Measurements from ENCODE around the gene SCGB1C1. TPM values are rescaled to one million over a fixed set of nuclear protein-coding genes. Genes with fewer than 3 reads are reported as not detected.

Gene SCGB1C1
- total RNA-seq, 1 experiment from 2014 or later = not detected

DNA sequence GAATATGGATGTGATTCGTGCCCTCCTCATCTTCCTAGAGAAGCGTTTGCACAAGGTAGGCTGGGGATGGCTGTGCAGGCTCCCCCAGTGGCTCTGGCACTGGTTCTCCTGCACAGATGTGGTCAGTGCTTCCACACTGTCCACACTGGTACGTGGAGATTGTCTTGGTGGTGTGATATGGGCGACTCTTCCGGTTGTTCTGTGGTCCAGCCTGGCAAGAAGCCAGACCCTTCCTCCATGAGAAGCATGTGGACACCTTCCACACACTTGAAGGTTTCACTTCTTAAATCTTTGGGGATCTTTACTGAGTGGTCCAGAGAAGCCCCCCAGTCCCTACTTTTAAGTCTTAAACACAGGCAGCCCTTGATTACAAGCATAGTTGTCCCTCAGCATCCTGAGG is 18.4 kb downstream of the SCGB1C1 start:
- ChIA-PET RAD21 (ENCODE audit: low non-redundant PET in 1 of 2, low total read pairs in 2 of 2, uncharacterized antibody in 2 of 2, unreplicated experiment in 2 of 2) (no interaction called here), POLR2A (interaction anchor here (1.0 kb wide), 1 partner anchor 19 kb away, joined by 3 read pairs; no protein-coding TSS in a partner anchor), CTCF (no interaction called here)
- ATAC-seq (no peak), DNase-seq (ENCODE audit: low read depth, low spot score) (no peak)
- Histone ChIP-seq H3K79me2 (ENCODE audit: insufficient read depth, low read length) (peaks cover 51% of the 10 kb centered on the region), H2AFZ (ENCODE audit: low read depth, low read length, poor library complexity, severe bottlenecking) (no peak overlapping the region), H3K4me3 (replicated peaks in 1 of 2; ENCODE audit: low read depth in 1 of 2, low read length in 2 of 2) (no peak overlapping the region), H3K9ac (ENCODE audit: low read length) (no peak overlapping the region), H3K9me2 (ENCODE audit: insufficient read depth) (no peaks in the 10 kb centered on the region), H3K27me3 (ENCODE audit: insufficient read depth, low read length) (no peaks in the 10 kb centered on the region), H4K20me1 (ENCODE audit: insufficient read depth) (no peaks in the 10 kb centered on the region), H3K4me1 (ENCODE audit: control insufficient read depth in 1 of 2, insufficient read depth in 2 of 2, low read length in 2 of 2) (peaks cover 9 to 15% of the 10 kb centered on the region in 2 experiments), H3K4me2 (ENCODE audit: low read length) (no peak overlapping the region), H3K9me3 (ENCODE audit: control insufficient read depth in 1 of 2, insufficient read depth in 1 of 2, low read depth in 1 of 2, low read length in 2 of 2) (no peaks in the 10 kb centered on the region), H3K27ac (ENCODE audit: low read depth, low read length) (no peak overlapping the region), H3K36me3 (ENCODE audit: control insufficient read depth in 1 of 2, insufficient read depth in 2 of 2, low read length in 2 of 2) (peaks cover 39 to 45% of the 10 kb centered on the region in 2 experiments)
- no TSS peak for BruUV-seq (replicated peaks)
- intact Hi-C loops (cut with micrococcal nuclease) = no loop called here
- TF ChIP-seq, protein P1, sequence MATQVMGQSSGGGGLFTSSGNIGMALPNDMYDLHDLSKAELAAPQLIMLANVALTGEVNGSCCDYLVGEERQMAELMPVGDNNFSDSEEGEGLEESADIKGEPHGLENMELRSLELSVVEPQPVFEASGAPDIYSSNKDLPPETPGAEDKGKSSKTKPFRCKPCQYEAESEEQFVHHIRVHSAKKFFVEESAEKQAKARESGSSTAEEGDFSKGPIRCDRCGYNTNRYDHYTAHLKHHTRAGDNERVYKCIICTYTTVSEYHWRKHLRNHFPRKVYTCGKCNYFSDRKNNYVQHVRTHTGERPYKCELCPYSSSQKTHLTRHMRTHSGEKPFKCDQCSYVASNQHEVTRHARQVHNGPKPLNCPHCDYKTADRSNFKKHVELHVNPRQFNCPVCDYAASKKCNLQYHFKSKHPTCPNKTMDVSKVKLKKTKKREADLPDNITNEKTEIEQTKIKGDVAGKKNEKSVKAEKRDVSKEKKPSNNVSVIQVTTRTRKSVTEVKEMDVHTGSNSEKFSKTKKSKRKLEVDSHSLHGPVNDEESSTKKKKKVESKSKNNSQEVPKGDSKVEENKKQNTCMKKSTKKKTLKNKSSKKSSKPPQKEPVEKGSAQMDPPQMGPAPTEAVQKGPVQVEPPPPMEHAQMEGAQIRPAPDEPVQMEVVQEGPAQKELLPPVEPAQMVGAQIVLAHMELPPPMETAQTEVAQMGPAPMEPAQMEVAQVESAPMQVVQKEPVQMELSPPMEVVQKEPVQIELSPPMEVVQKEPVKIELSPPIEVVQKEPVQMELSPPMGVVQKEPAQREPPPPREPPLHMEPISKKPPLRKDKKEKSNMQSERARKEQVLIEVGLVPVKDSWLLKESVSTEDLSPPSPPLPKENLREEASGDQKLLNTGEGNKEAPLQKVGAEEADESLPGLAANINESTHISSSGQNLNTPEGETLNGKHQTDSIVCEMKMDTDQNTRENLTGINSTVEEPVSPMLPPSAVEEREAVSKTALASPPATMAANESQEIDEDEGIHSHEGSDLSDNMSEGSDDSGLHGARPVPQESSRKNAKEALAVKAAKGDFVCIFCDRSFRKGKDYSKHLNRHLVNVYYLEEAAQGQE (IDR thresholded peaks at IDR 0.05; ENCODE audit: low read depth) = no peak
- TF ChIP-seq, protein P2, sequence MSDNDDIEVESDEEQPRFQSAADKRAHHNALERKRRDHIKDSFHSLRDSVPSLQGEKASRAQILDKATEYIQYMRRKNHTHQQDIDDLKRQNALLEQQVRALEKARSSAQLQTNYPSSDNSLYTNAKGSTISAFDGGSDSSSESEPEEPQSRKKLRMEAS (IDR thresholded peaks at IDR 0.05) = no peak
- TF ChIP-seq YY1 (IDR thresholded peaks at IDR 0.05; ENCODE audit: extremely low read depth, insufficient replicate concordance, low read depth, low read length) (no peak), EGR1 (IDR thresholded peaks at IDR 0.05; ENCODE audit: low read depth) (no peak), EZH2phosphoT487 (IDR thresholded peaks at IDR 0.05; ENCODE audit: borderline replicate concordance) (no peak)
- TF ChIP-seq, protein P3, sequence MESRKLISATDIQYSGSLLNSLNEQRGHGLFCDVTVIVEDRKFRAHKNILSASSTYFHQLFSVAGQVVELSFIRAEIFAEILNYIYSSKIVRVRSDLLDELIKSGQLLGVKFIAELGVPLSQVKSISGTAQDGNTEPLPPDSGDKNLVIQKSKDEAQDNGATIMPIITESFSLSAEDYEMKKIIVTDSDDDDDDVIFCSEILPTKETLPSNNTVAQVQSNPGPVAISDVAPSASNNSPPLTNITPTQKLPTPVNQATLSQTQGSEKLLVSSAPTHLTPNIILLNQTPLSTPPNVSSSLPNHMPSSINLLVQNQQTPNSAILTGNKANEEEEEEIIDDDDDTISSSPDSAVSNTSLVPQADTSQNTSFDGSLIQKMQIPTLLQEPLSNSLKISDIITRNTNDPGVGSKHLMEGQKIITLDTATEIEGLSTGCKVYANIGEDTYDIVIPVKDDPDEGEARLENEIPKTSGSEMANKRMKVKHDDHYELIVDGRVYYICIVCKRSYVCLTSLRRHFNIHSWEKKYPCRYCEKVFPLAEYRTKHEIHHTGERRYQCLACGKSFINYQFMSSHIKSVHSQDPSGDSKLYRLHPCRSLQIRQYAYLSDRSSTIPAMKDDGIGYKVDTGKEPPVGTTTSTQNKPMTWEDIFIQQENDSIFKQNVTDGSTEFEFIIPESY (IDR thresholded peaks at IDR 0.05; ENCODE audit: extremely low read depth, insufficient replicate concordance, low read length) = no peak
